Measurements from ENCODE around the gene ATAD1.

The ATAD1 gene

DNA sequence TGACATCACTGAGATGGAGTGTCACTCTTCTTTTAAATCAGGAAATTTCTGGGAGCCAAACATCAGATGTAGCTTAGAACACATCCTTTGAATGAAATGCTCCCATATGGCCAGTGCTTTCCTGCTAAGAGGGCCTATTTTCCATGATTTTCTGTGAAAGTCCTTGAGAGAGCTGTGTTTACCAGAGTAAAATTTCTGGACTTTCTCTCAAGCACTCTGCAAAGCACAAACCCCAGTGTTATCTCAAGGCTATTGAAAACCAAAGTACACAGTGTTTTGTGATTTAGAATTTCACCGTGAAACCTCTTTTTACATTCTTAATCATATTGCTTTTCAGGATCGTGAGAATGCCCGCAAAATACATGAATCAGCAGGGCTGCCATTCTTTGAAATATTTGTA is 104.3 kb downstream of the ATAD1 start:
- DNase-seq (ENCODE audit: low read depth): no peak
- TF ChIP-seq, protein P1, sequence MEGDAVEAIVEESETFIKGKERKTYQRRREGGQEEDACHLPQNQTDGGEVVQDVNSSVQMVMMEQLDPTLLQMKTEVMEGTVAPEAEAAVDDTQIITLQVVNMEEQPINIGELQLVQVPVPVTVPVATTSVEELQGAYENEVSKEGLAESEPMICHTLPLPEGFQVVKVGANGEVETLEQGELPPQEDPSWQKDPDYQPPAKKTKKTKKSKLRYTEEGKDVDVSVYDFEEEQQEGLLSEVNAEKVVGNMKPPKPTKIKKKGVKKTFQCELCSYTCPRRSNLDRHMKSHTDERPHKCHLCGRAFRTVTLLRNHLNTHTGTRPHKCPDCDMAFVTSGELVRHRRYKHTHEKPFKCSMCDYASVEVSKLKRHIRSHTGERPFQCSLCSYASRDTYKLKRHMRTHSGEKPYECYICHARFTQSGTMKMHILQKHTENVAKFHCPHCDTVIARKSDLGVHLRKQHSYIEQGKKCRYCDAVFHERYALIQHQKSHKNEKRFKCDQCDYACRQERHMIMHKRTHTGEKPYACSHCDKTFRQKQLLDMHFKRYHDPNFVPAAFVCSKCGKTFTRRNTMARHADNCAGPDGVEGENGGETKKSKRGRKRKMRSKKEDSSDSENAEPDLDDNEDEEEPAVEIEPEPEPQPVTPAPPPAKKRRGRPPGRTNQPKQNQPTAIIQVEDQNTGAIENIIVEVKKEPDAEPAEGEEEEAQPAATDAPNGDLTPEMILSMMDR (conservative IDR thresholded peaks at IDR 0.05; ENCODE audit: low read depth, low read length): no peak
- no peak overlapping the region for H3K4me3 ChIP-seq (ENCODE audit: low read depth, low read length)

DNA sequence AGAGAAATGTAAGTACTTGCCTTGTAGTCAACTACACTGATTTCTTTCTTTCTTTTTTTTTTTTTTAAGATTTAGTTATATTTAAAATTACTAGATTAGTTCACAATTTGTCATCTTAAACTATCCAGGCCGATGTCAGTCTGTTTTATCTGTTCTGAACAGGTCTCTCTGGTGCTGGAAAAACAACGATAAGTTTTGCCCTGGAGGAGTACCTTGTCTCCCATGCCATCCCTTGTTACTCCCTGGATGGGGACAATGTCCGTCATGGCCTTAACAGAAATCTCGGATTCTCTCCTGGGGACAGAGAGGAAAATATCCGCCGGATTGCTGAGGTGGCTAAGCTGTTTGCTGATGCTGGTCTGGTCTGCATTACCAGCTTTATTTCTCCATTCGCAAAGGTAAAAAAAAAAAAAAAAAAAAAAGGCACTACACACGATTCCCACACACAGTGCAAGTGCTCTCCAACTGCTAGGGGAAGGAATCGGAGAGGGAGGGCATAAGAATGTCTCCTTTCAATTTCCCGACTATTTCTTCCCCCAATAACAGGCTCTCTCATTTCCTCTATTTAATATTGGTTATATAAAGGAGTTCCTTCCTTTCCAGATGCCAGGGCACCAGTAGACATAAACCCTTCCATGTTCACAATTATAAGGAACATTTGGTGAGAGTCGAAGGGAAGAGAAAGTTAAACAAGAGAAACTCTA is 105.0 kb downstream of the ATAD1 start:
- no peak for DNase-seq (ENCODE audit: low read depth)
- TF ChIP-seq, protein P1 (conservative IDR thresholded peaks at IDR 0.05; ENCODE audit: low read depth, low read length): no peak

DNA sequence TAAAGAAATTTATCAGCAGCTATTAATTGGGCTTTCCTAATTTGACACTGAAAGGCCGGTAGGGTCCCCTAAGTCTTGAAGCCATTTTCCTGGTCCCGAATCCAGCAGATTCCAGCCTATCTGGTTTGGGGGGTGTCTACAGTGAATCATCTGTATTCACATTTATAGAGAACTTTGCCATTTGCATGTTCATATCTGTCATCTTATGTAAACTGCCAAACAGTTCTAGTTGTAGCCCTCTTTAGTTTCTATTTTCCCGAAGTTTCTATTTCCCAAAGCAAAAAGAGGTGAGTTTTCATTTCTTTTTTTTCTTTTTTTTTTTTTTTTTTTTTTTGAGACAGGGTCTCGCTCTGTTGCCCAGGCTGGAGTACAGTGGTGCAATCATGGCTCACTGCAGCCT is 110.8 kb downstream of the ATAD1 start:
- no peak overlapping the region for H3K4me3 ChIP-seq (ENCODE audit: low read depth, low read length)
- DNase-seq (ENCODE audit: low read depth): no peak
- TF ChIP-seq, protein P1 (conservative IDR thresholded peaks at IDR 0.05; ENCODE audit: low read depth, low read length): no peak

More for the DNA sequence above, 105.0 kb downstream of the ATAD1 start:
- no peak overlapping the region for H3K4me3 ChIP-seq (ENCODE audit: low read depth, low read length)

DNA sequence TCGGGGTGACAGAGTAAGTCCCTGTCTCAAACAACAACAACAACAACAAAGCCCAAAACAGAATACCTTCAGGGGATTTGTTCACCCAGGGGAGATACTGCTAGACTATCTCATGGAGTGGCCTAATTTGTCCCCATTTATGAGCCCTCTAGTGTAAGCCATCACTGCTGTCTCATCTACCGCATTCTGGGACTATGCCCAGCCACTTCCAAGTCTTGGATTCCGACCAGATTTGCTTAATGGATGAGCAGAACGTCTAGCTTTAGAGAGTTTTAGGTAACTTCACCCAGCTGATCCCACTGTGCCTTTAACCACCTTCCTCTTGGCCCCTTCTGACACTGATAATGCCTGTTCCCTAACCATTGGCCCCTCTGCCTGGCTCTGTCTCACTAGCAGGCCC is 111.3 kb downstream of the ATAD1 start:
- TF ChIP-seq, protein P1 (conservative IDR thresholded peaks at IDR 0.05; ENCODE audit: low read depth, low read length): no peak
- DNase-seq (ENCODE audit: low read depth): no peak
- H3K4me3 ChIP-seq (ENCODE audit: low read depth, low read length): no peak overlapping the region

DNA sequence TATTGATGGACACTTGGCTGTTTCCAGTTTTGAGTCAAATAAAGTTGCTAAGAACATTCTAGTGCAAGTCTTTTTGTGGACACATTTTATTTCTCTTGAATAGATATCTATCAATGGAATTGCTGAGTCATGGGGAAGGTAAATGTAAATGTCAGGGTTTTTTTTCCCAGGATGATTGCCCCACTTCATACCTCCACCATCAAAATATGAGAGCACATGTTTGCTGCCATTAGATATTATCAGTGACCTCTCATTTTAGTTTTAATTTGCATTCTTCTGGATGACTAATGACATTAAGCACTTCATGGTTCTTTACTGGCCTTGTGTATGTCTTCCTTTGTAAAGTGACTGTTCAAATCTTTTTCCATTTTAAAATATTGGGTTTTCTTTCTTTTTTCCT is 112.7 kb downstream of the ATAD1 start:
- peak; percentile 33 for DNase-seq (ENCODE audit: low read depth)

DNA sequence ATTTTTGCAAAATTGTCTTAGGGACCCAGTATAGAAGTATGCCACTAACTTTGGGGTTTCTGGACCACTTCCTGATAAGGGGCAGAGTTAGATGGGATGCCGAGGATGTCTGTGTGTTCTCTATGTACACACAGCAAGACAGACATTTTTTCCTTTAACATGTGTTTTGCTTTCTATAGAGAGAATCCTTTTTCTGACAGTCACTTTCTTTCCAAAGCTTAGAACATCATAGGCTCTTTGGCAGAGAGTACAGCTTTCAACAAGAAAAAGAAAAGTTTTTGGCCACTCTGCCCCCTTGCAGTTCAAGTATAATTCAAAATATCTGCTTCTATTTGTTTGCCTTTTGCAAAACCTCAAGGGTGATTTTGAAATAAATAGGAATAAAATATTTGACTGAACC is 114.3 kb downstream of the ATAD1 start:
- TF ChIP-seq, protein P1 (conservative IDR thresholded peaks at IDR 0.05; ENCODE audit: low read depth, low read length): no peak
- no peak for DNase-seq (ENCODE audit: low read depth)

More for the DNA sequence above, 112.7 kb downstream of the ATAD1 start:
- H3K4me3 ChIP-seq (ENCODE audit: low read depth, low read length): no peak overlapping the region
- TF ChIP-seq, protein P1 (conservative IDR thresholded peaks at IDR 0.05; ENCODE audit: low read depth, low read length): no peak

DNA sequence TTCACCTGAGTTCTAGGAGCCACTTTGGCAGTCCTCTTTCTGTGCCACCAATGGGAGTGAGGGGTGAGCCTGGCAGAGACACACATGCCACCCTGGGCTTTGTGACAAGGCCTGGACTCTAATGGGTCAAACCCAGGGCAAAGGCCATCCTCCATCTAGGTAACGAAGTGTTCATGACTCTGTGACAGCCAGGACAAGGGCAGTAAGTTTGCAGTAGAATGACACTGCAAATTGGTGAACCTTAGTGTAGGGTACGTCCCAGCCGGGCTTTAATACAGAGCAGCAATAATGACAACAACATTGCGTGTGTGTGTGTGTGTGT is 115.1 kb downstream of the ATAD1 start:
- TF ChIP-seq, protein P1 (conservative IDR thresholded peaks at IDR 0.05; ENCODE audit: low read depth, low read length): no peak
- H3K4me3 ChIP-seq (ENCODE audit: low read depth, low read length): no peak overlapping the region
- DNase-seq (ENCODE audit: low read depth): no peak

More for the DNA sequence above, 114.3 kb downstream of the ATAD1 start:
- no peak overlapping the region for H3K4me3 ChIP-seq (ENCODE audit: low read depth, low read length)

All from choroid plexus epithelial cell (primary cell).